A172 (cell line): Measurements from ENCODE around the gene TIMD4. TPM values are rescaled to one million over a fixed set of nuclear protein-coding genes. Genes with fewer than 3 reads are reported as not detected.

ENCODE experiments used
- total RNA-seq: library from RNA; depleted of rRNA; stranded (reverse); fragments of >200 nt; shearing (Covaris generic); gene quantifications from 2 replicates; pipeline ENCODE4 v1.2.3, GENCODE V29; 2014; rRNA removed

The TIMD4 gene
- total RNA-seq, 1 experiment from 2014 or later, result not detected

Other genes with a start within 250 kb of the TIMD4 start
- gene PPP1R2B, start 112.9 kb downstream of the TIMD4 start, total RNA-seq, result 0.05 TPM in 1 of 2 replicates, not detected in the other
- gene HAVCR1, start 95.9 kb upstream of the TIMD4 start, total RNA-seq, result not detected in 2 replicates
- gene HAVCR2, start 145.8 kb upstream of the TIMD4 start, total RNA-seq, result not detected in 2 replicates
- 25.6 and 26.0 TPM in 2 replicates for gene MED7, start 179.6 kb upstream of the TIMD4 start, total RNA-seq
- not detected in 2 replicates for gene GARIN3, start 203.0 kb upstream of the TIMD4 start, total RNA-seq
- 0.19 and 0.69 TPM in 2 replicates for gene ITK, start 217.6 kb upstream of the TIMD4 start, total RNA-seq